Transverse colon (tissue), 4 donors: Measurements from ENCODE around the gene HDGF. TPM values are rescaled to one million over a fixed set of nuclear protein-coding genes. Genes with fewer than 3 reads are reported as not detected.
A peak's percentile ranks its signal among the peaks of the same experiment; 100 is the strongest.

Source experiments
- DNase-seq: peaks from one replicate; pipeline ENCODE4 v3.0.0-alpha.2; 2019
- H3K27ac ChIP-seq, 4 donors: fragments of 200-600 bp; sonication (generic); 2 replicates each; pipeline ENCODE4 v1.5.1; 2016 to 2018; ENCODE audit warnings: inconsistent platforms in 4 of 4
- H3K27me3 ChIP-seq: fragments of 200-600 bp; sonication (generic); 2 replicates; pipeline ENCODE4 v1.5.1; 2017; ENCODE audit warnings: inconsistent platforms
- H3K36me3 ChIP-seq, 4 donors: fragments of 200-600 bp; sonication (generic); 2 replicates each; pipeline ENCODE4 v1.5.1; 2017 to 2019; ENCODE audit warnings: inconsistent platforms in 4 of 4
- H3K4me1 ChIP-seq, 4 donors: fragments of 200-600 bp; sonication (generic); 2 replicates each; pipeline ENCODE4 v1.5.1; 2017 to 2020; ENCODE audit warnings: inconsistent platforms in 4 of 4
- H3K4me3 ChIP-seq, 4 donors: fragments of 200-600 bp; sonication (generic); 1 replicate in 1 of 4; 2 replicates in 3 of 4; pipeline versions ENCODE4 v1.5.1 to v1.6.1; 2017 to 2019; ENCODE audit warnings: inconsistent platforms in 4 of 4
- H3K9me3 ChIP-seq, 2 donors: fragments of 200-600 bp; sonication (generic); 2 replicates each; pipeline ENCODE4 v1.5.1; 2017 to 2019; ENCODE audit warnings: inconsistent platforms in 2 of 2
- EP300 ChIP-seq: sonication (generic); formaldehyde crosslinking; IDR thresholded peaks from one replicate; pipeline ENCODE4 v1.6.1; 2017; ENCODE audit warnings: antibody characterized with exemption, low read depth
- POLR2A ChIP-seq: fragments of 450-650 bp; IDR thresholded peaks from one replicate; pipeline ENCODE4 v1.6.1; 2016; ENCODE audit warnings: antibody characterized with exemption, mild to moderate bottlenecking, moderate library complexity
- POLR2AphosphoS5 ChIP-seq, 3 donors: sonication (generic); formaldehyde crosslinking; IDR thresholded peaks; one replicate each; pipeline ENCODE4 v1.6.1; 2016; ENCODE audit warnings: antibody characterized with exemption in 3 of 3
- WGBS, 2 donors: methylation state at CpG; one replicate each; pipeline ENCODE4 v1.1.5; 2018; ENCODE audit warnings: low coverage in 1 of 2; 5-methylcytosine and 5-hydroxymethylcytosine counted together
- in situ Hi-C, 4 donors: fragments of 200-750 bp; cut with MboI; loops; one replicate each; pipeline versions ENCODE4 v1.15.0 to v1.15.1; 2017; ENCODE audit warnings: low sequenced_read_pairs in 3 of 4, low pct_ligation_motif_present in 1 of 4, low pct_unique_long_range_greater_than_20kb in 1 of 4
- intact Hi-C: fragments of 100-400 bp; cut with DNase I; formaldehyde crosslinking; loops from one replicate; pipeline ENCODE4 v1.15.1; 2023; ENCODE audit warnings: low total_unique reads
- total RNA-seq, 4 donors: library from RNA; depleted of rRNA; stranded (reverse); fragments of >200 nt; gene quantifications; one replicate each; pipeline ENCODE4 v1.1.0, GENCODE V29; 2016
- TF ChIP-seq, protein P1 (sequence below), 5 experiments: fragments of 200-600 bp in 3 of 5; fragments of 450-650 bp in 2 of 5; sonication (generic) in 3 of 5; IDR thresholded peaks; 1 replicate in 2 of 5; 2 replicates in 3 of 5; pipeline ENCODE4 v1.5.1; 2016 to 2017; ENCODE audit warnings: antibody characterized with exemption in 5 of 5, inconsistent platforms in 3 of 5, mild to moderate bottlenecking in 2 of 5, moderate library complexity in 1 of 5

HDGF gene
- total RNA-seq, 4 donors from 2014 or later = 150 to 204 (median 179) TPM

DNA sequence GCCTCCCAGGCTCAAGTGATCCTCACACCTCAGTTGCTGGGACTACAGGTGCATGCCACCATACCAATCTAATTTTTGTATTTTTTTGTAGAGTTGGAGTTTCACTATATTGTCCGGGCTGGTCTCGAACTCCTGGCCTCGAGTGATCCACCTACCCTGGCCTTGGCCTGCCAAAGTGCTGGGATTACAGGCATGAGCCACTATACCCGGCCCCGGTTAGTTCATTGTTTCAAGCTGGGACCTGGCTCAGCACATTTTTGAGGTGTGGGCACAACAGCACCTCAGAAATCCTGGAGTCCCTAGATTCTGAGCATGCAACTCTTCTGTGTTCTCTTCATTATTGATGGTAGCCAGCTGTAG lies 43.9 kb upstream of the HDGF start:
- in situ Hi-C loops = no loop called here
- Histone ChIP-seq H3K27me3 (no peaks in the 10 kb centered on the region), H3K9me3 (no peaks in the 10 kb centered on the region), H3K4me3 (no peak overlapping the region), H3K36me3 (peaks cover 0 to 82% (median 38%) of the 10 kb centered on the region in 4 donors), H3K27ac (peak overlapping the region in 1 of 4 donors; percentile 41), H3K4me1 (no peaks in the 10 kb centered on the region)
- intact Hi-C loops = no loop called here
- no peak for TF ChIP-seq POLR2A
- no peak for TF ChIP-seq POLR2AphosphoS5 (IDR thresholded peaks at IDR 0.05)
- TF ChIP-seq, protein P1, sequence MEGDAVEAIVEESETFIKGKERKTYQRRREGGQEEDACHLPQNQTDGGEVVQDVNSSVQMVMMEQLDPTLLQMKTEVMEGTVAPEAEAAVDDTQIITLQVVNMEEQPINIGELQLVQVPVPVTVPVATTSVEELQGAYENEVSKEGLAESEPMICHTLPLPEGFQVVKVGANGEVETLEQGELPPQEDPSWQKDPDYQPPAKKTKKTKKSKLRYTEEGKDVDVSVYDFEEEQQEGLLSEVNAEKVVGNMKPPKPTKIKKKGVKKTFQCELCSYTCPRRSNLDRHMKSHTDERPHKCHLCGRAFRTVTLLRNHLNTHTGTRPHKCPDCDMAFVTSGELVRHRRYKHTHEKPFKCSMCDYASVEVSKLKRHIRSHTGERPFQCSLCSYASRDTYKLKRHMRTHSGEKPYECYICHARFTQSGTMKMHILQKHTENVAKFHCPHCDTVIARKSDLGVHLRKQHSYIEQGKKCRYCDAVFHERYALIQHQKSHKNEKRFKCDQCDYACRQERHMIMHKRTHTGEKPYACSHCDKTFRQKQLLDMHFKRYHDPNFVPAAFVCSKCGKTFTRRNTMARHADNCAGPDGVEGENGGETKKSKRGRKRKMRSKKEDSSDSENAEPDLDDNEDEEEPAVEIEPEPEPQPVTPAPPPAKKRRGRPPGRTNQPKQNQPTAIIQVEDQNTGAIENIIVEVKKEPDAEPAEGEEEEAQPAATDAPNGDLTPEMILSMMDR (IDR thresholded peaks at IDR 0.05) = no peak
- 92 to 93% methylated on average over 5 of the region's 5 CpGs for WGBS, 2 donors
- DNase-seq = no peak

DNA sequence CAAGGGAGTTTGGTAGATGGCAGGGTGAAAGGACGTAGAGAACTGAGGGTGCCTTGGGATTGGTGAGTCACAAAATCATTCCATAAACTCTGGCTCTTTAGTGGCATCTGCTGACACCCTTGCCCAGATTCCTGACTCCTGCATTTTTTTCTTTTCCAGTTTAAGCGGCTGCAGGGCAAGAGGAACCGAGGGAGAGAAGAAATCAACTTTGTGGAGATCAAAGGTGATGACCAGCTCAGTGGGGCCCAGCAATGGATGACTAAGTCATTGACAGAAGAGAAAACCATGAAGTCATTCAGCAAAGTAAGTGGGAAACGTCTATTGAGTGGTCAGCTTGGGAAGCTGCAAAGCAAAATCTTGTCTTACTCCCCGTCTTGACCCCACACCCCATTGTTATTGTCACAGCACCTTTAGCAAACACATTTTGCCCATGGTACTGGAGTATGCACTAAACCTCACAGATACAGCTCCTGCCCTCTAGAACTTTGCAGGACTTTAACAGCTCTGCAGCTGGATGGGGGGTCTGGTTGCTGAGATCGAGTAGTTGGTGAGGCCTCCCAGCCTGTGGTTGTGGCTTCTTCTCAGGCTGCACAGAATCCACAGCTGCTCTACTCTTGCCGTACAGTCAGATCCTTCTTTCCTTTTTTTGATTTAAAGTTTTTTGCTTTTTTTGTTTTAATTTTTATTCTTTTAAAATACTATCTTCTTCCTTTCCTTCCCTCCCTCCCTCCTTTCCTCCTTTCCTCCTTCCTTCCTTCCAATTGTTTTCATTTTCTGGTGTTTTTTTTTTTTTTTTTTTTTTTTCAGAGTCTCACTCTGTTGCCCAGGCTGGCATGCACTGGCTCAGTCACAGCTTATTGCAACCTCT lies 43.3 kb upstream of the HDGF start:
- in situ Hi-C loops = no loop called here
- peaks cover 0 to 79% (median 36%) of the 10 kb centered on the region in 4 donors for H3K36me3 ChIP-seq
- WGBS, 2 donors = 74 to 86% methylated on average over 6 to 7 of the region's 7 CpGs

DNA sequence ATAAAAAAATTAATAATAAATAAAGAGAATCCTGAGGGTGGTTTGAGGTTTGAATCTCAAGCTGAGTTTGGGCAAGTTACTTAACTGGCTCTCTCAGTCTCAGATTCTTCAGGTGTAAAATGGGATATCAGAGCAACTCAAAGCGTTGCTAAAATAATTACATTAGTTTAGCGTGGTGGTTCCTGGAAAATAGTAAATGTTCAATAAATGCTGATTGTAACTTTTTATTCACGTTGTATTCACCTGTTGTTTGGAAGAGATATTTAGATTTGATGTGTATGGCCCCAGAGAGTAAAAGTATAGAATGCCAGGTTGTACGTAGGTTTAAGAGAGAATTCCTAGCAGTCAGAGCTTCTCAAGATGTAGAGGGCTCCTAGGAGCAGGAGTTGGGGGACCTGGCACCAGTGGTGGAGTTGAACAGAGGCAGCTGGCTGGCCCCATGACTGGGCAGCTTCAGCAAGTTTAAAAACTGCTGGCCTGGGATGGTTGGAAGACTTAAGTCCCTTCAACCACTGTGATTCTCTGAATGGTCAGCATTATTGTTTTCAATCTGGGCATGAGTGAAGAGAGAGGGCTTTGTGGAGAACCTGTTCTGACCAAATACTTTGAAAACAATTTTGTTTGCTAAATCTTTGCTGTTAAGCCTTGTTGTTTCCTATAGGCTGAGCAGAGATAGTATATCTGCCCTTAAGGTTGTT lies 38.3 kb upstream of the HDGF start:
- Histone ChIP-seq H3K36me3 (peaks cover 0 to 59% (median 24%) of the 10 kb centered on the region in 4 donors), H3K27me3 (no peaks in the 10 kb centered on the region), H3K27ac (no peak overlapping the region), H3K4me3 (no peak overlapping the region), H3K9me3 (no peaks in the 10 kb centered on the region), H3K4me1 (no peaks in the 10 kb centered on the region)
- TF ChIP-seq POLR2A (no peak), POLR2AphosphoS5 (IDR thresholded peaks at IDR 0.05) (no peak), EP300 (no peak)
- TF ChIP-seq, protein P1 (IDR thresholded peaks at IDR 0.05) = no peak
- in situ Hi-C loops (no loop called here), intact Hi-C loops (no loop called here)
- WGBS, 2 donors = 78 to 82% methylated on average over 4 of the region's 4 CpGs
- no peak for DNase-seq

More for the DNA sequence above, 43.3 kb upstream of the HDGF start:
- no peak overlapping the region for H3K27ac ChIP-seq
- no peak overlapping the region for H3K4me3 ChIP-seq
- H3K4me1 ChIP-seq = no peaks in the 10 kb centered on the region
- no peaks in the 10 kb centered on the region for H3K9me3 ChIP-seq
- no peak for DNase-seq
- intact Hi-C loops = no loop called here
- no peaks in the 10 kb centered on the region for H3K27me3 ChIP-seq
- TF ChIP-seq POLR2AphosphoS5 (IDR thresholded peaks at IDR 0.05) (no peak), POLR2A (no peak), EP300 (no peak)
- TF ChIP-seq, protein P1 (IDR thresholded peaks at IDR 0.05) = no peak

DNA sequence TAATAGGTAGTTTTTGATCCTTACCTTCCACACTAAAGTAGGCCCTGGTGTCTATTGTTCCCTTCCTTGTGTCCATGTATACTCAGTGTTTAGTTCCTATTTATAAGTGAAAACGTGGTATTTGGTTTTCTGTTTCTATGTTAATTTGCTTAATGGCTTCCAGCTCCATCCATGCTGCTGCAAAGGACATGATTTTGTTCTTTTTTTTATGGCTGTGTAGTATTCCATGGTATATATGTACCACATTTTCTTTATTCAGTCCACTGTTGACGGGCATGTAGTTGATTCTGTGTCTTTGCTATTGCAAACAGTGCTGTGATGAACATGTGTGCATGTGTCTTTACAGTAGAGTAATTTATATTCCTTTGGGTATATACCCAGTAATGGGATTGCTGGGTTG lies 36.7 kb upstream of the HDGF start:
- Histone ChIP-seq H3K4me3 (no peak overlapping the region), H3K9me3 (no peaks in the 10 kb centered on the region), H3K4me1 (no peaks in the 10 kb centered on the region), H3K36me3 (peaks cover 0 to 52% (median 25%) of the 10 kb centered on the region in 4 donors), H3K27ac (no peak overlapping the region), H3K27me3 (no peaks in the 10 kb centered on the region)
- intact Hi-C loops (no loop called here), in situ Hi-C loops (no loop called here)
- WGBS, 2 donors = 90% methylated on average over 1 to 2 of the region's 2 CpGs
- no peak for DNase-seq
- TF ChIP-seq POLR2A (no peak), EP300 (no peak), POLR2AphosphoS5 (IDR thresholded peaks at IDR 0.05) (no peak)
